Adipose tissue (tissue), 3 donors: Measurements from ENCODE around the gene EIPR1. TPM values are rescaled to one million over a fixed set of nuclear protein-coding genes. Genes with fewer than 3 reads are reported as not detected.
"Not testable (repeated sequence)": the region's sequence is repeated elsewhere in the genome, so short reads cannot be mapped to it uniquely, and the experiment has no call there.

Experiments used
- H3K27ac ChIP-seq: one replicate; pipeline ENCODE4 v1.5.1; 2013; ENCODE audit warnings: low read depth, low read length
- WGBS, 3 donors: extraction: QIAGEN DNeasy Blood & Tissue Kit; methylation state at CpG; one replicate each; pipeline ENCODE4 v1.1.7; 2013; 5-methylcytosine and 5-hydroxymethylcytosine counted together
- polyA plus RNA-seq, 3 donors: library from polyadenylated mRNA; stranded (reverse); fragments of 200-250 nt; gene quantifications; one replicate each; pipeline ENCODE4 v1.2.3, GENCODE V29; 2013
- donor health status: healthy with polysubstance abuse.
- donor health status: Bipolar disorder and iron deficiency.
- donor health status: healthy.

EIPR1 gene
- polyA plus RNA-seq, 3 donors, result 10.1 to 13.2 (median 10.3) TPM

DNA sequence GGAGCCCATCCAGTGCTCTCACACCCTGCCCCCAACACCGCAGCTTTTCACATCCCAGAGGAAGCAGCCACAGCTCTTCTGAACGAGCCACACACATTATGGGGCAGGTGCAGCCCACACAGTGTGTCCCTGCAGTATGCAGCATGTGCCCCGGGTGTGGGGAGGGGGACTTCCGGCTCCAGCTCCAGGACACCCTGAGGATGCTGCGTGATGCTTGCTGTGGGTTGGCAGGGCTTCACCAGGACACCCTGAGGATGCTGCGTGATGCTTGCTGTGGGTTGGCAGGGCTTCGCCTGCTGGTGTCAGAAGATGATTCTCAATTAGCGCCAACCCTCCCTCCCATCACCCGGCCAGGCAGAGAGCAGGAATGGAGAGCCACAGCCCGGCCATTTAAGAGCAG is 193.9 kb downstream of the EIPR1 start:
- WGBS, 3 donors, result 96% methylated on average over 10 of the region's 10 CpGs
- H3K27ac ChIP-seq, result no peak overlapping the region

DNA sequence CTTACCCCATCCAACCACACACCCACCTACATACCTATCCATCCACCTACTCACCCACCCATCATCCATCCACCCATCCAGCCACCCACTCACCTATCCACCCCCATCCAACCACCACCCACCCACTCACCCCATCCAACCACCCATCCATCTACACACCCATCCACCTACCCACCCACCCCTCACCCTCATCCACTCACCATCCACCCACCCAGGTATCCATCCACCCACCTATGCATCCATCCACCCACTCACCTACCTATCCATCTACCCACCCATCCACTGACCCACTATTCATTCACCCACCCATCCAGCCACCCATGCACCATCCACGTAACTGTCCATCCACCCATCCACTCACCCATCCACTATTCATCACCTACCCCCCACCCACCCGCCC is 194.8 kb downstream of the EIPR1 start:
- WGBS, 3 donors, result 98 to 100% (median 100%) methylated on average over 2 of the region's 2 CpGs
- no peak overlapping the region for H3K27ac ChIP-seq

DNA sequence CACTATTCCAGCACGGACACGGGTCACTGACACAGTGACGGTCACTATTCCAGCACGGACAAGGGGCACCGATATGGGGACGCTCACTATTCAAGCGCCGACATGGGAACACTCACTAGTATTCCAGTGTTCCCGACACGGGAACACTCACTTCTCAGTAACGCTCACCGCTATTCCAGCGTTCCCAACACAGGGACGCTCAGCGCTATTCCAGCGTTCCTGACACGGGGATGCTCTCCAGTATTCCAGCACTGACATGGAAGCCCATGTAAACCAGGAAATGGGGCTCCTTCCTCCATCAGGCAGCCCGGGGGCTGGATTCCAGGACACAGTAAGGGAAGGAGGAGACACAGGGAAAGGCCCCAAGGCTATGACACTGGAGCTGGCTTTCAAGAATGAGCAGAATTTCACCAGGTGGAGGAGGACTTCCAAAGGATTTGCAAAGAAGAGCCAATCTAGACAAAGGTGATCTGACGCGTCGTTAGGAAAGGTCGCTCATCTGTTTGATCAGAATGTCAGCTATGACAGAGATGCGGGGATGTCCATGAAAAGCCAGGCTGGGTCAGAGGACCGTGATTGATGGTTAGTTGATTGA is 196.1 kb downstream of the EIPR1 start:
- H3K27ac ChIP-seq, result no peak overlapping the region
- WGBS, 3 donors, result 94 to 95% (median 94%) methylated on average over 24 of the region's 24 CpGs

DNA sequence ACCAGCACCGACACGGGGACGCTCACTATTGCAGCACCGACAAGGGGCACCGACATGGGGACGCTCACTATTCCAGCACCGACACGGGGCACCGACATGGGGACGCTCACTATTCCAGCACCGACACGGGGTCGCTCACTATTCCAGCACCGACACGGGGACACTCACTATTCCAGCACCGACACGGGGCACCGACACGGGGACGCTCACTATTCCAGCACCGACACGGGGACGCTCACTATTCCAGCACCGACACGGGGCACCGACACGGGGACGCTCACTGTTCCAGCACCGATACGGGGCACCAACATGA is 196.8 kb downstream of the EIPR1 start:
- not testable (repeated sequence) for H3K27ac ChIP-seq
- whole genome bisulfite sequencing, 3 donors, result 77 to 82% (median 80%) methylated on average over 30 of the region's 30 CpGs

DNA sequence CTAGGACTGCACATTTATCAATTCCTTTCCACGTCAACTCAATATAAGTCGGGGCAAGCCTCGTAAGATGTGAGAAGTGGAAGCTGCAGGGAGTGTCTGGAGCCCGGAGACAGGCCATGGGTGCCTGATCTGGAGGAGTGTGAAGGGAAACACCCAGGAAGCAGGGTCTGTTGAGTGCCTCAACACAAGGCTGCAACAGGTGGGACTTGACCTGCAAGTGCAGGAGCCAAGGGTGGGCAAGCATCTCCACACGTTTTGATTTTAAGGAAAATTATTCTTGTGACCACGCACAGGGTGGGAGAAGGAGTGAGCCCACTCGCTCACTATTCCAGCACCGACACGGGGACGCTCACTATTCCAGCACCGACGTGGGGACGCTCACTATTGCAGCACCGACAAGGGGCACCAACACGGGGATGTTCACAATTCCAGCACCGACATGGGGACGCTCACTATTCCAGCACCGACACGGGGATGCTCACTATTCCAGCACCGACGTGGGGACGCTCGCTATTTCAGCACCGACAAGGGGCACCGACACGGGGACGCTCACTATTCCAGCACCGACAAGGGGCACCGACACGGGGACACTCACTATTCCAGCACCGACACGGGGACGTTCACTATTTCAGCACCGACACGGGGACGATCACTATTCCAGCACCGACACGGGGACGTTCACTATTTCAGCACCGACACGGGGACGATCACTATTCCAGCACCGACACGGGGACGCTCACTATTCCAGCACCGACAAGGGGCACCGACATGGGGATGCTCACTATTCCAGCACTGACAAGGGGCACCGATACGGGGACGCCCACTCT is 197.3 kb downstream of the EIPR1 start:
- no peak overlapping the region for H3K27ac ChIP-seq
- WGBS, 3 donors, result 83 to 87% (median 85%) methylated on average over 50 of the region's 50 CpGs

DNA sequence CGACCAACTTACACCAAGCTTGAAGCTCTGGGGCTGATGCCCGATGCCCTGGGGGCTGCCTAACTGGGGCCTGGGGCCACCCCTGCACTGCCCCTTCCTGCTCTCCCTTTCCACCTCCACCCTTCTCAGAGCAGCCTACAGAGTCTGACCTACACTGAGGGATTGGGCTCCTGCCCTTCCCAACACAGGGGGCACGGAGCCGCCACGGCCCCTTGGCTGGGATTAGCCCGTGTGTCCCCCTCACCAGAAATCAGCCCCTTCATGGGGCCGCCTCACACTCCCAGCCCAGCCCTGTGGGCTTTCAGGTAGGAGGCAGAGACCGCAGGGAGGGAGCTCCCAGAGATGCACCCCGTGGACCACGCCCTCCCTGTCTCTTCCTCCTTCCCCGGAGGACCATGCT is 198.0 kb downstream of the EIPR1 start:
- H3K27ac ChIP-seq, result no peak overlapping the region
- WGBS, 3 donors, result 91 to 99% (median 96%) methylated on average over 11 of the region's 11 CpGs

DNA sequence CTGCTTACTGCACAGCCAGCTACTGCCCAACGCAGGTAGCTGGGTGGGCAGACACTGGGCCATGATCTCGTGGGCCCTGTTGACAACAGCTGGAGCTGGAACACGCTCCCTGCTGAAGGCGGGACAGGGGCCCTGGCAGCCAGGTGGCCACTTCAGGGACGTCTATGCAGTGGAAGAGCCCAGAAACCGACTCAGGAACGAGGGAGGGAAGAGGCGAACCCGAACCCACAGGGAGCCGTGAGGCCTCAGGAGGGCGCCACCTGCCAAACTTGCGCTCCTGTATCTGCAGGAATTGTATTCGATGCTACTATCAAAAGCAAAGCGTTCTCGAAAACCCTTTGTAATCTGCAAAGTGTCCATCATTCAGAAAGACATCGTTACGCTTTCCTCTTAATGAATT is 198.4 kb downstream of the EIPR1 start:
- WGBS, 3 donors, result 87 to 91% (median 90%) methylated on average over 17 of the region's 17 CpGs
- no peak overlapping the region for H3K27ac ChIP-seq

DNA sequence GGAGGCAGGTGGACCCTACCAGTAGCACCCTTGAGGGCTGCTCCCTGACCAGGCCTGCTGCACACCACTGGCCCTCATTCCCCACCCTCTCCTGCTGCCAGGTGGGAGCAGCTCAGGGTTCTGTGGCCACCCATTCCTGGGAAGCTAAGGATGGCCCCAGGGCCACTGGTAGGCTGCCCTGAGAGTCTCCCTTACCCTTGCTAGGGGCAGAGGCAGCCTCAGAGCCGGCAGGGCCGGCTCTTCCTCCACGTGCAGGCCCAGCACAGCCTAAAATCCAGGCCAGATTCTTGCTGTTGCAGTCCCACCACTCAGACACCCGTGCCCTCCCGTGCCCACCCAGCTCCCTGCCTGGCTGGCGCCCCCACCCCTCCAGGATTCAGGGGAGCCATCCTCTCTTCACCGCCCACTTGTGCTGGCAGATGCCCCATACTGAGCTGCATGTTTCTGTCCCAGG is 199.0 kb downstream of the EIPR1 start:
- no peak overlapping the region for H3K27ac ChIP-seq
- WGBS, 3 donors, result 88 to 96% (median 92%) methylated on average over 7 of the region's 7 CpGs

DNA sequence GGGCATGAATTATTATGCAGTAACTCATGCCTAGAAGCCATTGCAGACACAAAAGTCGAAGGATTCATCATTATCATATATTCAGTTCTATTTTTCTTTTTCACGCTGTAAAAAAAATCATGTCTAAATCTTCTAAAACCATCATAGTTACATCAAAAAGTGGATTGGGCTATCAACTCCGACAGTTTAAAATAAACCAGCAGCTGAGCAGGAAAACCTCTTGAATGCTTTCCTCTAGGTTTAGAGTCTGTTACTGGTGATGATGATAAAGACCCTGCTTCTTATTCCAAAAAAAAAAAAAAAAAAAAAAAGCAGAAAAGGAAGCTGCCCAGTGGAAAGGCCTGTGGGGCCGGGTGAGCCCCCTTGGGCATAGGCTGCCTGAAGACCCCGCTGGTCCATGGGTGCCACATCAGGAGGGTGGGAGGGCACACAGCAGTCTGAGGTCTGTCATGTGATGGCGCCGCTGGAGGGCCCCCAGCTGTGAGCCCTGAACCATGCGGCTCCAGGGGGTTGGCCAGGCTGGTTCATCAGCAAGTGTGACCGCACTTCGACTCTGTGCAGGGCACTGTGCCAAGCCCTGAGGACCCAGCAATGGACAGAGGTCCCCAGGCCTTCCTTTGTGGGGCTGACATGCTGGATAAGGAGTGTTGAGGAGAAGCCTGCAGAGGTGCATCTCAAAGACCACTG is 199.6 kb downstream of the EIPR1 start:
- no peak overlapping the region for H3K27ac ChIP-seq
- 93 to 96% (median 95%) methylated on average over 10 of the region's 10 CpGs for WGBS, 3 donors

DNA sequence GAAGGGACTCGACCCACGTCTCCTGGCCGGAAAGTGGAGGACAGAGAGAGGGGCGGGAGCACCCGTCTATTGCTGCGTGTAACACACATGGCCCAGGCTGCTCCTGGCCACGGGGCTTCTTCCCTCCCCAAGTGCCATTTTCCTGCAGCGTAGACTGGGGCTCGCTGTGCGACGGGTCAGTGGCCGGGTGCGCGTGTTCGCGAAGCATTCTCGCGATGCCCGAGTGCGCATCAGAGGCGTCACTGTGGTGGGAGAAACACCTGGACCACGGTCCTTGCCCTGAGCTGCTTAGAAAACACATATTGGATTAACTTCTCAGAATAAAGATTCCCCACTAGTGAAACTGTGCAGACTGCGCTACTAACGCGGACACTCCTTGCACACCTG is 200.8 kb downstream of the EIPR1 start:
- 97 to 98% (median 98%) methylated on average over 25 of the region's 25 CpGs for WGBS, 3 donors
- no peak overlapping the region for H3K27ac ChIP-seq

DNA sequence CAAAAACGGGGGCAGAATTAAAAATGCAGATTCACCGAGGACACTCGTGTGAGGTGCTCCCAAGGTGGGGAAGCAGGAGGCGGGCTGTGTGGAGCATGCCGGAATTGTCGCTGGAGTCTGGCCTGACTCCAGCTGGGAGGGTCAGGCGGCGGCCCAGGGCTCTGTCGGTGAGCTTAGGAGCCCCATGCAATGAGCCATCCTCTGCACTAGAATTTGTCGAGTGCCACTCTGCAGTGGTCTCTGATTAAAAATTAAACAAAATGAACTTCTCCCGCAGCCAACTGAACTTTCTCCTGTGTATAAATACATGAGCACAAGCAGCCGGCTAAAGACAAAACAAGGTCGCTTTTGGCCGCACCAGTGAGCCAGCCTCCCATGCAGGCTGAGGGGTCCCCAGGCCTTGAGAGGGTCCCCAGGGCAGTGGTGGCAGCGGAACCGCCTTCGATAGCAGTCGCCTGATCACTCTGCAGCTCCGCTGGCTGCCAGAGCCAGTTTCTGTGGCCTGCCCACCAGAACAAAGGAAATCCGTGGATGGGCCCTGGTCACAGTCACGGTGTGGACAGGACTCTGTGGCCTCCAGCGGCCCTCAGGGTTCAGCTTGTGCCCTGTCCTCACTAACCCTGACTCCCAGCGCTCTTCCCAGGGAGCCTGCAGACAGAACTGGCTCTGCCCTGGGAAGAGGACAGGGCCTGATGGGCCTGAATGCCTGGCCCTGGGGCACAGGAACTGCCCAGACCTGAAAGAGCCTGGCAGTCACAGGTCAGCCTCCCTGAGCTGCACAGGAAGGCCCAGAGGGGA is 201.3 kb downstream of the EIPR1 start:
- H3K27ac ChIP-seq, result no peak overlapping the region
- WGBS, 3 donors, result 91 to 94% (median 93%) methylated on average over 23 of the region's 23 CpGs

DNA sequence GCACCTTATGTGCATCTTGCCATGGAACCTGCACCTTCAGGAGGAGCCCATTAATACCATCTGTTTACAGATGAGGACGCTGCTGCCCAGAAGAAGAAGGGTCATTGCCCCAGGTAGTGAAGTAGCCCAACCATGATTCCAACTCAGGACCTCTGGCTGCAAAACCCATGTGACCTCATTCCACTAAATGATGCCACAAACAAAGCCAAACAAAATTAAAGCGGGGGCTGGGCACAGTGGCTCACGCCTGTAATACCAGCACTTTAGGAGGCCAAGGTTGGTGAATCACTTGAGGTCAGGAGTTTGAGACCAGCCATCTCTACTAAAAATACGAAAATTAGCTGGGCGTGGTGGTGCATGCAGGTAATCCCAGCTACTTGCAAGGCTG is 202.1 kb downstream of the EIPR1 start:
- H3K27ac ChIP-seq, result no peak overlapping the region
- WGBS, 3 donors, result 93 to 97% (median 97%) methylated on average over 5 of the region's 5 CpGs

DNA sequence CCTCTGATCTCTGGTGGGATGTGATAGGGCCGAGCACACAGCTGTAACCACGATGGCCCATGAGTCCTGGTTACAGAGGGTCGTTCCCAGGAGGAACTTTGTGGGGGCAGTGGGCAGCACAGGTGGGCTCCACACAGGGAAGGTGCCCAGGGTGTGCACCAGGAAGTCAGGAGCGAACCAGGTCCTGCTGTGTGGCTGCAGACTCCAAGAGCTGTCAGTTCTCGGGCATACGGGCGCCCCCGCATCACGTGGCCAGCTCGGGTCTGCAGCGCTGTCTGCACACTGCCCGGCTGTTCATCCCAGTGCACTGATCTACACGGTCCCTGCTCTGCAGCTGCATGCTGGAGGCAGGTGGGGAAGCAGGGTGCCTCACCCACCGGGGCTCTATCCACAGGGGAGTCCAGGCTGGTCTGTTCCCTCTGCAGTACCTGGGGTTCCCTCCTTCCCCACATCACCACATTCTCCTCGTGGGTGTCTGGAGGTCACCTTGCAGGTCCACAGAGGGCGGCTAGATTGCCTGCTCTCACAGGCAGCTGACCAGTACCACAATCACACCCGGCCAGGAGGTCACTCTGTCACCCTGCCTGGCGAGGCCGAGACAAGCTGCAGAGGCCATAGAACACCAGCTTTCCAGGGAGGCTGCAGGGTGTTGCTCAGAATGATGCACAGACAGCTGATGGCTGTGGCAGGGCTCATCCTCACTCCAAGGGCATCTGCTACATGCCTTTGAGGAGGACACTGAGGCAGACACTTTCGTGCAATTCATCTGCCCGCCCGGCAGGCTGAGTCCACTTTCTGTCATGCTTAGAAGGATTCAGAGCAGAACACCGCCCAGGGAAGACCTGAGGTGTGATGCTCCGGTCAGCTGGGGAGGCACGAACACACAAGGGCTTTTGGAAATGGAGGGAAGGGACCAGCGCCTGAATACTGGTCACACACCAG is 202.7 kb downstream of the EIPR1 start:
- 89 to 96% (median 94%) methylated on average over 26 of the region's 26 CpGs for WGBS, 3 donors
- no peak overlapping the region for H3K27ac ChIP-seq

DNA sequence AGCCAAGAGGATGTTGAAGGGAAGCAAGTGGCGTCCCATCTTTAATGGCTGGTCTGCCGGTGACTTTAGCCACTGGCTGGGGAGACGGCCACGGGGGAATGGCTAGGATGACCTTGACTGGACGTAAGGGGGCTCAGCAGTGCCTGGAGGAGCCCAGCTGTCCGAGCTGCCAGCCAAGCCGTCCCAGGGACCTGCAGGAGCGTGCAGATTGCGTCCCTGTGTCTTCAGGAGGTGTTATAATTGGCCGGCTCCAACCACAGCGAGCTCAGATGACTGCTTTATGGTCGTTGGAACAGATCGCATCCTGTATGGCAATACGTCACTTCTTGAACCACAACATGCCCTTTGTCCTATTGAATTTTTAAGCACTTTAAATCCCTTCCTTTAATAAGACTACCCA is 204.6 kb downstream of the EIPR1 start:
- WGBS, 3 donors, result 83 to 88% (median 84%) methylated on average over 14 of the region's 14 CpGs

DNA sequence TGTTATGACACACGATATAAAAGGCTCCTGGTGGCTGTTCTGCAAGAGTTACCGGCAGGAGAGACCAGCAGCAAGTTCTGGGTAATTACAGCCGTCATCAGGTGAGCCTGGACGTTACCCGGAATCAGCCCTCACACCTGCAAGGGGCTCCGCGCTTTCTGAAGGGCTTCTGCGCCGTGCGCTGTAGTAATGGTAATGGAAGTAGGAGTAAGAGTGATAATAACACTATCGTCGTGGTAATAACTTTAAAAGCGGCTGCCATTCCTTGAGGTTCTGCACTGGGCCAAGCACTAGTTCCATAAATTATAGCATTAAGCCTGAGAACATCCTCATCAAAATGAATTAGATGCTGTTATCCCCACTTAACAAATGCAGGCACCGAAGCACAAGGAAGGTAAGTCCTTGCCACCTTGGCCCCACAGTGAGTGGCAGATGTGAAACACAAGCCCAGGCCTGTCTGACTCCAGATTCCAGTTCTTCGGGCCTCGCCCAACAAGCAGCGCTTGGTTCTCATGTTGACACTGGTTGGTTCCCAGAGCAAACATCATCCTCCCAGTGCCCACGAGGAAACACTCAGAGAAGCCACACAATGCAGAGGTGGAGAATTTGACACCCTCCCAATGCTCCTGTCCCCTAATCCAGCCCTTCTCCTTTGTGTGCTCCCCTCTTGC is 205.2 kb downstream of the EIPR1 start:
- WGBS, 3 donors, result 91 to 95% (median 94%) methylated on average over 18 of the region's 18 CpGs
- H3K27ac ChIP-seq, result no peak overlapping the region

More for the DNA sequence above, 204.6 kb downstream of the EIPR1 start:
- no peak overlapping the region for H3K27ac ChIP-seq

DNA sequence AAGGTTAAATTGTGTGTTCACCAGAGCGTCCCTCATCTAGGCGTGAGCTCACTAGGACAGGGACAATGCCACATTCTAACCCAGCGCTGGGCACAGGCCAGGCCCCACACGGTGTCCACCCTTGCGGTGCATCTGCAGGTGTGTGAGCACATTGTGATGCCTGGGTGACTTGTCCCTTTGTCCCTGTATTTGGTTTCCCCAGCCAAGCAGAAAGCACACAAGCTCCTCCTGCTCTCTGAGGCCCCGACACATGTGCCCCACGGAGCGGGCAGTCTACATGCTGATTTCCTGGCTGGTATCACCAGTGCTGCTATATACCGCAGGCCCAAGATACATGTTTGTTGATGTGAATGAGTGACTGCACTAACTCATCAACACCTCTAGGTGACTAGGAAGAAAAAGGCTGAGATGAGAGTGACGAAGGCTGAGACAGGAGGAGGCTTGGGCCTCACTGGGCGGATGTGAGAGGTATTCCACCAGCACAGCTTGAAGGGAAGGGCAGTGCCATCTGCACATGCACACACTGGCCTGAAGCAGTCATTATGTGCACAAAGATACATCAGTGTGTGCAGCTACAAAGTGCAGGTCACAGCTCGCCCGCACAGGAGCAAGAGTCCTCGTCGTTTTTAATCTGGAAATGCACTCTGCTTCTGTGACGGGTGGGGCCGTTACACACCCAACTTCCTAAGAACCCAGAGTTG is 205.9 kb downstream of the EIPR1 start:
- H3K27ac ChIP-seq, result no peak overlapping the region
- WGBS, 3 donors, result 84 to 87% (median 85%) methylated on average over 17 of the region's 17 CpGs
